Mucosa of rectum (tissue), 2 donors: Measurements from ENCODE around the gene PROX2.

ENCODE experiments used
- H3K27ac ChIP-seq, 2 donors: one replicate each; pipeline ENCODE4 v1.7.0; 2013; ENCODE audit warnings: inconsistent platforms in 2 of 2, low read depth in 2 of 2, low read length in 2 of 2
- H3K27me3 ChIP-seq, 2 donors: one replicate each; pipeline ENCODE4 v1.7.0; 2013; ENCODE audit warnings: low read length in 2 of 2; ENCODE audit not compliant: control insufficient read depth in 2 of 2, insufficient read depth in 2 of 2
- H3K36me3 ChIP-seq, 2 donors: one replicate each; pipeline ENCODE4 v1.7.0; 2013; ENCODE audit warnings: low read length in 2 of 2; ENCODE audit not compliant: control insufficient read depth in 2 of 2, insufficient read depth in 2 of 2
- H3K4me1 ChIP-seq, 2 donors: one replicate each; pipeline ENCODE4 v1.7.0; 2013; ENCODE audit warnings: low read length in 2 of 2, mild to moderate bottlenecking in 1 of 2; ENCODE audit not compliant: control insufficient read depth in 2 of 2, insufficient read depth in 2 of 2
- H3K4me3 ChIP-seq, 2 donors: one replicate each; pipeline ENCODE4 v1.7.0; 2013; ENCODE audit warnings: low read length in 2 of 2
- H3K9ac ChIP-seq, 2 donors: one replicate each; pipeline ENCODE4 v1.7.0; 2013; ENCODE audit warnings: low read length in 2 of 2, low read depth in 1 of 2, mild to moderate bottlenecking in 1 of 2
- H3K9me3 ChIP-seq, 2 donors: one replicate each; pipeline ENCODE4 v1.7.0; 2013; ENCODE audit warnings: low read length in 2 of 2; ENCODE audit not compliant: control insufficient read depth in 2 of 2
- donor health status: healthy.
- donor health status: Normal muscosa, but diverticular disease.

The PROX2 gene

GRCh38 chr14:74835645-74836250, 40.2 kb downstream of the PROX2 start:
- peaks cover 15 to 19% of the 10 kb centered on the region in 2 donors for H3K36me3 ChIP-seq
- no peak overlapping the region for H3K27ac ChIP-seq
- no peak overlapping the region for H3K9ac ChIP-seq

GRCh38 chr14:74834692-74835392, 41.1 kb downstream of the PROX2 start:
- H3K4me3 ChIP-seq = no peak overlapping the region
- peaks cover 24 to 26% of the 10 kb centered on the region in 2 donors for H3K36me3 ChIP-seq
- peaks cover 0 to 5% of the 10 kb centered on the region in 2 donors for H3K4me1 ChIP-seq
- no peaks in the 10 kb centered on the region for H3K27me3 ChIP-seq
- H3K27ac ChIP-seq = no peak overlapping the region
- no peaks in the 10 kb centered on the region for H3K9me3 ChIP-seq
- no peak overlapping the region for H3K9ac ChIP-seq

More at GRCh38 chr14:74835645-74836250, 40.2 kb downstream of the PROX2 start:
- Histone ChIP-seq H3K9me3 (no peaks in the 10 kb centered on the region), H3K4me1 (peaks cover 0 to 5% of the 10 kb centered on the region in 2 donors), H3K27me3 (no peaks in the 10 kb centered on the region), H3K4me3 (no peak overlapping the region)

- H3K9me3 ChIP-seq = no peaks in the 10 kb centered on the region
- H3K9ac ChIP-seq = no peak overlapping the region
- H3K4me3 ChIP-seq = no peak overlapping the region
- peaks cover 32 to 35% of the 10 kb centered on the region in 2 donors for H3K36me3 ChIP-seq
- no peaks in the 10 kb centered on the region for H3K27me3 ChIP-seq
- H3K27ac ChIP-seq = no peak overlapping the region
- peaks cover 0 to 5% of the 10 kb centered on the region in 2 donors for H3K4me1 ChIP-seq
Measured at GRCh38 chr14:74832849-74833248, 43.1 kb downstream of the PROX2 start.

GRCh38 chr14:74829251-74829650, 46.7 kb downstream of the PROX2 start:
- H3K27me3 ChIP-seq = no peaks in the 10 kb centered on the region
- no peaks in the 10 kb centered on the region for H3K4me1 ChIP-seq
- H3K36me3 ChIP-seq = peaks cover 25 to 31% of the 10 kb centered on the region in 2 donors
- H3K27ac ChIP-seq = no peak overlapping the region
- H3K9me3 ChIP-seq = no peaks in the 10 kb centered on the region
- no peak overlapping the region for H3K4me3 ChIP-seq
- no peak overlapping the region for H3K9ac ChIP-seq

- Histone ChIP-seq H3K4me1 (no peaks in the 10 kb centered on the region), H3K9me3 (no peaks in the 10 kb centered on the region), H3K4me3 (no peak overlapping the region), H3K27ac (no peak overlapping the region), H3K27me3 (no peaks in the 10 kb centered on the region), H3K36me3 (peaks cover 31 to 42% of the 10 kb centered on the region in 2 donors), H3K9ac (no peak overlapping the region)
Measured at GRCh38 chr14:74826574-74826973, 49.4 kb downstream of the PROX2 start.
